WTC11 (cell line): ENCODE results near the gene TTYH1. TPM values are rescaled to one million over a fixed set of nuclear protein-coding genes. Genes with fewer than 3 reads are reported as not detected.

ENCODE experiments used
- ATAC-seq: fragments of 200-7000 bp; cut with Tn5 transposase; 2 replicates; pipeline ENCODE4 v1.10.0; 2021; ENCODE audit warnings: mild to moderate bottlenecking, moderate library complexity
- CTCF ChIA-PET: fragments of 300-600 bp; sonication (Branson Sonifier 250); formaldehyde crosslinking; loops from one replicate; lab custom pipeline; 2021; ENCODE audit warnings: antibody characterized with exemption; lab: Charles Lee
- POLR2A ChIA-PET: fragments of 350-600 bp; sonication (Branson Sonifier 250); formaldehyde crosslinking; loops from one replicate; lab custom pipeline; 2021; ENCODE audit warnings: antibody characterized with exemption; lab: Charles Lee
- DNase-seq: peaks from one replicate; pipeline ENCODE4 v3.0.0; 2021; ENCODE audit warnings: low spot score
- H3K27ac Mint-ChIP-seq: 2 replicates; pipeline ENCODE4 v1.8.0; 2021; ENCODE audit warnings: mixed read lengths
- H3K27me3 Mint-ChIP-seq: 2 replicates; pipeline ENCODE4 v1.8.0; 2021; ENCODE audit warnings: low read depth, mild to moderate bottlenecking, moderate library complexity, mixed read lengths
- H3K36me3 Mint-ChIP-seq: 2 replicates; pipeline ENCODE4 v1.8.0; 2021; ENCODE audit warnings: mixed read lengths
- H3K4me1 Mint-ChIP-seq: 2 replicates; pipeline ENCODE4 v1.8.0; 2022; ENCODE audit warnings: mixed read lengths
- H3K4me3 Mint-ChIP-seq: 2 replicates; pipeline ENCODE4 v1.8.0; 2021; ENCODE audit warnings: mild to moderate bottlenecking, moderate library complexity, mixed read lengths
- H3K9me3 Mint-ChIP-seq: 2 replicates; pipeline ENCODE4 v1.8.0; 2021; ENCODE audit warnings: mixed read lengths
- CREB1 ChIP-seq: sonication (generic); formaldehyde crosslinking; IDR thresholded peaks from 2 replicates; pipeline ENCODE4 v1.8.0; 2023; ENCODE audit warnings: mild to moderate bottlenecking, missing genetic modification reagents
- CREM ChIP-seq: sonication (generic); formaldehyde crosslinking; IDR thresholded peaks from 2 replicates; pipeline ENCODE4 v1.8.1; 2022; ENCODE audit warnings: mild to moderate bottlenecking, missing genetic modification reagents, moderate library complexity
- ELF4 ChIP-seq: sonication (generic); formaldehyde crosslinking; IDR thresholded peaks from 2 replicates; pipeline ENCODE4 v1.8.1; 2022; ENCODE audit warnings: low read depth, mild to moderate bottlenecking, moderate library complexity, missing genetic modification reagents
- EMX1 ChIP-seq: fragments of 250-450 bp; sonication (Bioruptor Pico); IDR thresholded peaks from 2 replicates; pipeline ENCODE4 v1.8.0; 2021; ENCODE audit warnings: mild to moderate bottlenecking
- ESRRA ChIP-seq: sonication (generic); formaldehyde crosslinking; IDR thresholded peaks from 2 replicates; pipeline ENCODE4 v1.8.1; 2022; ENCODE audit warnings: mild to moderate bottlenecking, missing genetic modification reagents, borderline replicate concordance
- FOXP1 ChIP-seq: sonication (generic); formaldehyde crosslinking; IDR thresholded peaks from 2 replicates; pipeline ENCODE4 v1.8.0; 2022; ENCODE audit warnings: missing genetic modification reagents, mild to moderate bottlenecking, moderate library complexity, borderline replicate concordance
- GRHL2 ChIP-seq: fragments of 250-450 bp; sonication (Bioruptor Pico); IDR thresholded peaks from 2 replicates; pipeline ENCODE4 v1.8.0; 2022; ENCODE audit warnings: mild to moderate bottlenecking, moderate library complexity; ENCODE audit not compliant: insufficient replicate concordance, severe bottlenecking
- JUN ChIP-seq: sonication (generic); formaldehyde crosslinking; IDR thresholded peaks from 2 replicates; pipeline ENCODE4 v1.8.0; 2023; ENCODE audit warnings: mild to moderate bottlenecking, missing genetic modification reagents
- KAT7 ChIP-seq: sonication (generic); formaldehyde crosslinking; IDR thresholded peaks from 2 replicates; pipeline ENCODE4 v1.8.1; 2023; ENCODE audit warnings: missing genetic modification reagents, mild to moderate bottlenecking, borderline replicate concordance
- MYBL2 ChIP-seq: sonication (generic); formaldehyde crosslinking; IDR thresholded peaks from 2 replicates; pipeline ENCODE4 v1.8.1; 2023; ENCODE audit warnings: mild to moderate bottlenecking, moderate library complexity, missing genetic modification reagents
- NFE2L1 ChIP-seq: sonication (generic); formaldehyde crosslinking; IDR thresholded peaks from 2 replicates; pipeline ENCODE4 v1.8.1; 2023; ENCODE audit warnings: missing genetic modification reagents
- PRRX2 ChIP-seq: fragments of 250-450 bp; sonication (Bioruptor Pico); IDR thresholded peaks from 2 replicates; pipeline ENCODE4 v1.8.0; 2021; ENCODE audit warnings: mild to moderate bottlenecking
- RELA ChIP-seq: sonication (generic); formaldehyde crosslinking; IDR thresholded peaks from 2 replicates; pipeline ENCODE4 v1.8.1; 2022; ENCODE audit warnings: missing genetic modification reagents, mild to moderate bottlenecking, borderline replicate concordance
- RORB ChIP-seq: fragments of 250-450 bp; sonication (Bioruptor Pico); IDR thresholded peaks from 2 replicates; pipeline ENCODE4 v1.9.0; 2021; ENCODE audit warnings: mild to moderate bottlenecking
- SMAD4 ChIP-seq: sonication (generic); formaldehyde crosslinking; IDR thresholded peaks from 2 replicates; pipeline ENCODE4 v1.8.0; 2022; ENCODE audit warnings: mild to moderate bottlenecking, missing genetic modification reagents
- SOX15 ChIP-seq: fragments of 250-450 bp; sonication (Bioruptor Pico); IDR thresholded peaks from 2 replicates; pipeline ENCODE4 v1.9.0; 2021; ENCODE audit warnings: mild to moderate bottlenecking
- TCF7 ChIP-seq: sonication (generic); formaldehyde crosslinking; IDR thresholded peaks from 2 replicates; pipeline ENCODE4 v1.8.0; 2022; ENCODE audit warnings: mild to moderate bottlenecking, low read depth, missing genetic modification reagents, moderate library complexity
- TP53 ChIP-seq: sonication (generic); formaldehyde crosslinking; IDR thresholded peaks from 2 replicates; pipeline ENCODE4 v1.8.1; 2023; ENCODE audit warnings: mild to moderate bottlenecking, missing genetic modification reagents
- ZNF219 ChIP-seq: sonication (generic); formaldehyde crosslinking; IDR thresholded peaks from 2 replicates; pipeline ENCODE4 v1.8.0; 2023; ENCODE audit warnings: missing genetic modification reagents, mild to moderate bottlenecking, borderline replicate concordance
- ZNF232 ChIP-seq: sonication (generic); formaldehyde crosslinking; IDR thresholded peaks from 2 replicates; pipeline ENCODE4 v1.8.0; 2022; ENCODE audit warnings: mild to moderate bottlenecking, missing genetic modification reagents
- ZNF396 ChIP-seq: fragments of 250-450 bp; sonication (Bioruptor Pico); IDR thresholded peaks from 2 replicates; pipeline ENCODE4 v1.8.0; 2021; ENCODE audit warnings: mild to moderate bottlenecking, moderate library complexity, borderline replicate concordance
- total RNA-seq: library from RNA; stranded (reverse); gene quantifications from 3 replicates; pipeline ENCODE4 v1.2.3, GENCODE V29; 2021
- TF ChIP-seq, protein P1 (sequence below): fragments of 200-600 bp; IDR thresholded peaks from 2 replicates; pipeline ENCODE4 v1.8.0; 2022; ENCODE audit warnings: antibody characterized with exemption
- TF ChIP-seq, protein P2 (sequence below): sonication (generic); formaldehyde crosslinking; IDR thresholded peaks from 2 replicates; pipeline ENCODE4 v1.8.1; 2022; ENCODE audit warnings: low read depth, missing genetic modification reagents, borderline replicate concordance
- TF ChIP-seq, protein P3 (sequence below): sonication (generic); formaldehyde crosslinking; IDR thresholded peaks from 2 replicates; pipeline ENCODE4 v1.8.1; 2023; ENCODE audit warnings: mild to moderate bottlenecking, missing genetic modification reagents, moderate library complexity
- TF ChIP-seq, protein P4 (sequence below): sonication (generic); formaldehyde crosslinking; IDR thresholded peaks from 2 replicates; pipeline ENCODE4 v1.8.1; 2022; ENCODE audit warnings: mild to moderate bottlenecking, missing genetic modification reagents, moderate library complexity, borderline replicate concordance
- TF ChIP-seq, protein P5 (sequence below): sonication (generic); formaldehyde crosslinking; IDR thresholded peaks from 2 replicates; pipeline ENCODE4 v1.8.1; 2023; ENCODE audit warnings: mild to moderate bottlenecking, moderate library complexity, missing genetic modification reagents
- TF ChIP-seq, protein P6 (sequence below): sonication (generic); formaldehyde crosslinking; conservative IDR thresholded peaks from 2 replicates; pipeline ENCODE4 v1.8.1; 2022; ENCODE audit warnings: mild to moderate bottlenecking, missing genetic modification reagents
- TF ChIP-seq, protein P7 (sequence below): sonication (generic); formaldehyde crosslinking; IDR thresholded peaks from 2 replicates; pipeline ENCODE4 v1.8.0; 2022; ENCODE audit warnings: mild to moderate bottlenecking, missing genetic modification reagents

Gene TTYH1
- total RNA-seq, 1 experiment from 2014 or later, result 37.1 TPM

DNA sequence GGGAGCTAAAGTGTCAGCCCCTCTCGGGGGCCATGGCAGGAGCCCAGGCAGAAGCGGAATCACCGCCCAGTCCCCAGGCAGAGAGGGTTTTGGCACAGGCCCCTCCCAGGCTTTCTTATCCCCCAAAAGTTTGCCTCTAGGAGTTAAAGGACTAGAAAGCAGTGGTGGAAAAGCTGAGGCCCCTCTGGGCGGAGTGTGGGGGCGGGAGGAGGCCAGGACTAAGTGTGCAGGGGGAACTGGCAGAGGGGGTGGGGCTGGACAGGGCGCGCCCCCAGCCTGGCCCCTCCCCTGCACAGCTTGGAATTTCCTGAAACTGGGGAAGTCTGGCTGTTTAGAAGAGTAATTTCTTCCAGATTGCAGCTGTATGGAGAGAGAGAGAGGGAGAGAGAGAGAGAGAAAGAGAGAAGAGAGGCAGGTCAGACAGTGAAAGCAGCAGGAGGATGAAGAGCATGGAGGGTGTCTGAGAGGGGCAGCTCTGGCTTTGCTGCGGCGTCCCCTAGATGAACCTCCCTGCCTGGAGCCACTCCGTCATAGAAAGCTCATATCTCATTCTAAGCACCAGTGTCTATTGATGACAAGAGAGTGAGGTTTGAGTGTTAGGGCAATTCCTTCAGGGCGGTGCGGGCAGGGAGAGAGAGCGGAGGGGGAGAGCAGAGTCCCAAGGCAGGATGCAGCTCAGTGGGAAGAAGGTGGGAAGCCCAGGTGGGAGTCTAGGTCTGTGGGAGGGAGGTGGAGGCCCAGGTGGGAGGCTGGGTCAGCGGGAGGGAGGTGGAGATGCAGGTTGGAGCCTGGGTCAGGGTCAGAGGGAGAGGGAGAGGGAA lies 58.0 kb downstream of the TTYH1 start, which contains the start of gene CDC42EP5:
CDC42EP5 (minus strand) TSS at position 226 of the 821 bp plus-strand sequence. CDS start 7,749 bp downstream, outside the sequence.
- peak within 1 kb of the TSS; percentile 10; the same call in 1 of the 2 replicates for H3K27ac Mint-ChIP-seq

DNA sequence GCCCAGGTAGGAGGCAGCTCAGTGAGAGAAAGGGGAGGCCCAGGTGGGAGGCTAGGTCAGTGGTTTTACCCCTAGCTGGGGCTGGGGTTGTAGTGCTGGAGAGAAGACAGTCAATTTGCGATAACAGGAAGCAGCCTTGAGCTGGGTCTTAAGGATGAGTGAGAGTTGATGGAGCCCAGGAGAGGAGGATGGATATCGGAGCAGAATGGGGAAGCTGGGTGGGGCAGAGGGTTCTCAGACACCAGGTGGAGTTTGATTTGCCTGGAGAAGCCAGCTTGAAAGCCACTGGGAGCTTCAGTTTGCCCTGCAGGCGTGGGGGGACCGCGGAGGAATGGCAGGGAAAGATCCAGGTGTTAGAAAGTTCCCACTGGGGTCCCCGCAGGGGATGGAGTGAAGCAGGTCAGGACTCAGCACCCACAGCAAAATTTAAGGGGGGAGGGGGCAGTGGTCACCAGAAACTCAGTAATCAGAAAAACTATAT lies 58.7 kb downstream of the TTYH1 start:
- Mint-ChIP-seq H3K27me3 (peaks cover 49% of the 10 kb centered on the region), H3K9me3 (no peaks in the 10 kb centered on the region), H3K4me3 (no peak overlapping the region), H3K27ac (no peak overlapping the region), H3K36me3 (no peaks in the 10 kb centered on the region), H3K4me1 (peaks cover 31% of the 10 kb centered on the region)
- TF ChIP-seq SMAD4 (CRISPR knock-in tag) (no peak), FOXP1 (no peak), ZNF396 (CRISPR knock-in tag) (no peak), NFE2L1 (CRISPR knock-in tag) (no peak), ELF4 (CRISPR knock-in tag) (no peak), CREM (CRISPR knock-in tag) (no peak), KAT7 (CRISPR knock-in tag) (no peak), PRRX2 (CRISPR knock-in tag) (no peak), ESRRA (CRISPR knock-in tag) (no peak)
- TF ChIP-seq, protein P1, sequence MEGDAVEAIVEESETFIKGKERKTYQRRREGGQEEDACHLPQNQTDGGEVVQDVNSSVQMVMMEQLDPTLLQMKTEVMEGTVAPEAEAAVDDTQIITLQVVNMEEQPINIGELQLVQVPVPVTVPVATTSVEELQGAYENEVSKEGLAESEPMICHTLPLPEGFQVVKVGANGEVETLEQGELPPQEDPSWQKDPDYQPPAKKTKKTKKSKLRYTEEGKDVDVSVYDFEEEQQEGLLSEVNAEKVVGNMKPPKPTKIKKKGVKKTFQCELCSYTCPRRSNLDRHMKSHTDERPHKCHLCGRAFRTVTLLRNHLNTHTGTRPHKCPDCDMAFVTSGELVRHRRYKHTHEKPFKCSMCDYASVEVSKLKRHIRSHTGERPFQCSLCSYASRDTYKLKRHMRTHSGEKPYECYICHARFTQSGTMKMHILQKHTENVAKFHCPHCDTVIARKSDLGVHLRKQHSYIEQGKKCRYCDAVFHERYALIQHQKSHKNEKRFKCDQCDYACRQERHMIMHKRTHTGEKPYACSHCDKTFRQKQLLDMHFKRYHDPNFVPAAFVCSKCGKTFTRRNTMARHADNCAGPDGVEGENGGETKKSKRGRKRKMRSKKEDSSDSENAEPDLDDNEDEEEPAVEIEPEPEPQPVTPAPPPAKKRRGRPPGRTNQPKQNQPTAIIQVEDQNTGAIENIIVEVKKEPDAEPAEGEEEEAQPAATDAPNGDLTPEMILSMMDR, result no peak
- TF ChIP-seq, protein P2, sequence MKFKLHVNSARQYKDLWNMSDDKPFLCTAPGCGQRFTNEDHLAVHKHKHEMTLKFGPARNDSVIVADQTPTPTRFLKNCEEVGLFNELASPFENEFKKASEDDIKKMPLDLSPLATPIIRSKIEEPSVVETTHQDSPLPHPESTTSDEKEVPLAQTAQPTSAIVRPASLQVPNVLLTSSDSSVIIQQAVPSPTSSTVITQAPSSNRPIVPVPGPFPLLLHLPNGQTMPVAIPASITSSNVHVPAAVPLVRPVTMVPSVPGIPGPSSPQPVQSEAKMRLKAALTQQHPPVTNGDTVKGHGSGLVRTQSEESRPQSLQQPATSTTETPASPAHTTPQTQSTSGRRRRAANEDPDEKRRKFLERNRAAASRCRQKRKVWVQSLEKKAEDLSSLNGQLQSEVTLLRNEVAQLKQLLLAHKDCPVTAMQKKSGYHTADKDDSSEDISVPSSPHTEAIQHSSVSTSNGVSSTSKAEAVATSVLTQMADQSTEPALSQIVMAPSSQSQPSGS, result no peak
- ChIA-PET POLR2A (no interaction called here), CTCF (interaction anchor here (0.6 to 1.7 kb wide), 7 partner anchors 35 to 993 kb away, joined by 3 to 13 read pairs (median 3); no protein-coding TSS in a partner anchor)
- DNase-seq (no peak), ATAC-seq (no peak)

More for the DNA sequence above, 58.0 kb downstream of the TTYH1 start, which contains the start of gene CDC42EP5:
- ChIA-PET POLR2A (interaction anchor here (0.9 kb wide), 2 partner anchors 10 to 63 kb away, joined by 3 to 4 read pairs; partner anchors contain the start of gene LENG9), CTCF (interaction anchor here (0.6 to 1.7 kb wide), 11 partner anchors 8 to 1181 kb away, joined by 3 to 13 read pairs (median 3); no protein-coding TSS in a partner anchor)
- peaks cover 26% of the 10 kb centered on the region for H3K4me1 Mint-ChIP-seq
- ATAC-seq, result peak; percentile 71
- DNase-seq, result no peak
- H3K4me3 Mint-ChIP-seq, result peak within 1 kb of the TSS; percentile 47
- no peaks in the 10 kb centered on the region for H3K9me3 Mint-ChIP-seq
- H3K27me3 Mint-ChIP-seq, result peaks cover 51% of the 10 kb centered on the region
- TF ChIP-seq JUN (CRISPR knock-in tag), result no peak
- TF ChIP-seq, protein P3, sequence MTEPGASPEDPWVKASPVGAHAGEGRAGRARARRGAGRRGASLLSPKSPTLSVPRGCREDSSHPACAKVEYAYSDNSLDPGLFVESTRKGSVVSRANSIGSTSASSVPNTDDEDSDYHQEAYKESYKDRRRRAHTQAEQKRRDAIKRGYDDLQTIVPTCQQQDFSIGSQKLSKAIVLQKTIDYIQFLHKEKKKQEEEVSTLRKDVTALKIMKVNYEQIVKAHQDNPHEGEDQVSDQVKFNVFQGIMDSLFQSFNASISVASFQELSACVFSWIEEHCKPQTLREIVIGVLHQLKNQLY (CRISPR knock-in tag), result no peak
- TF ChIP-seq RELA (CRISPR knock-in tag), result no peak
- TF ChIP-seq, protein P4, sequence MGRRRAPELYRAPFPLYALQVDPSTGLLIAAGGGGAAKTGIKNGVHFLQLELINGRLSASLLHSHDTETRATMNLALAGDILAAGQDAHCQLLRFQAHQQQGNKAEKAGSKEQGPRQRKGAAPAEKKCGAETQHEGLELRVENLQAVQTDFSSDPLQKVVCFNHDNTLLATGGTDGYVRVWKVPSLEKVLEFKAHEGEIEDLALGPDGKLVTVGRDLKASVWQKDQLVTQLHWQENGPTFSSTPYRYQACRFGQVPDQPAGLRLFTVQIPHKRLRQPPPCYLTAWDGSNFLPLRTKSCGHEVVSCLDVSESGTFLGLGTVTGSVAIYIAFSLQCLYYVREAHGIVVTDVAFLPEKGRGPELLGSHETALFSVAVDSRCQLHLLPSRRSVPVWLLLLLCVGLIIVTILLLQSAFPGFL (CRISPR knock-in tag), result no peak
- TF ChIP-seq TCF7, result no peak
- TF ChIP-seq CREB1 (CRISPR knock-in tag), result no peak
- no peak for TF ChIP-seq ZNF219 (CRISPR knock-in tag)
- TF ChIP-seq GRHL2 (CRISPR knock-in tag), result no peak
- TF ChIP-seq, protein P5, sequence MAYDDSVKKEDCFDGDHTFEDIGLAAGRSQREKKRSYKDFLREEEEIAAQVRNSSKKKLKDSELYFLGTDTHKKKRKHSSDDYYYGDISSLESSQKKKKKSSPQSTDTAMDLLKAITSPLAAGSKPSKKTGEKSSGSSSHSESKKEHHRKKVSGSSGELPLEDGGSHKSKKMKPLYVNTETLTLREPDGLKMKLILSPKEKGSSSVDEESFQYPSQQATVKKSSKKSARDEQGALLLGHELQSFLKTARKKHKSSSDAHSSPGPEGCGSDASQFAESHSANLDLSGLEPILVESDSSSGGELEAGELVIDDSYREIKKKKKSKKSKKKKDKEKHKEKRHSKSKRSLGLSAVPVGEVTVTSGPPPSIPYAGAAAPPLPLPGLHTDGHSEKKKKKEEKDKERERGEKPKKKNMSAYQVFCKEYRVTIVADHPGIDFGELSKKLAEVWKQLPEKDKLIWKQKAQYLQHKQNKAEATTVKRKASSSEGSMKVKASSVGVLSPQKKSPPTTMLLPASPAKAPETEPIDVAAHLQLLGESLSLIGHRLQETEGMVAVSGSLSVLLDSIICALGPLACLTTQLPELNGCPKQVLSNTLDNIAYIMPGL (CRISPR knock-in tag), result no peak
- TF ChIP-seq ZNF232 (CRISPR knock-in tag), result no peak
- no peak for TF ChIP-seq RORB (CRISPR knock-in tag)
- no peak for TF ChIP-seq SOX15
- TF ChIP-seq, protein P6, sequence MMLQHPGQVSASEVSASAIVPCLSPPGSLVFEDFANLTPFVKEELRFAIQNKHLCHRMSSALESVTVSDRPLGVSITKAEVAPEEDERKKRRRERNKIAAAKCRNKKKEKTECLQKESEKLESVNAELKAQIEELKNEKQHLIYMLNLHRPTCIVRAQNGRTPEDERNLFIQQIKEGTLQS, result no peak
- TF ChIP-seq, protein P7, sequence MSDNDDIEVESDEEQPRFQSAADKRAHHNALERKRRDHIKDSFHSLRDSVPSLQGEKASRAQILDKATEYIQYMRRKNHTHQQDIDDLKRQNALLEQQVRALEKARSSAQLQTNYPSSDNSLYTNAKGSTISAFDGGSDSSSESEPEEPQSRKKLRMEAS (CRISPR knock-in tag), result no peak
- TF ChIP-seq EMX1 (CRISPR knock-in tag), result no peak
- no peak for TF ChIP-seq MYBL2
- TF ChIP-seq TP53 (CRISPR knock-in tag), result no peak
- H3K36me3 Mint-ChIP-seq, result no peaks in the 10 kb centered on the region
